H9 (cell line): ENCODE results near the gene DHX35. TPM values are rescaled to one million over a fixed set of nuclear protein-coding genes. Genes with fewer than 3 reads are reported as not detected.

Source experiments
- DNase-seq: peaks from one replicate; pipeline ENCODE4 v3.0.0-alpha.2; 2017
- H2AFZ ChIP-seq: one replicate; pipeline ENCODE4 v1.6.1; 2013; ENCODE audit warnings: mild to moderate bottlenecking, low read length, control low read depth, moderate library complexity
- H2AK5ac ChIP-seq: 2 replicates; pipeline ENCODE4 v1.6.1; 2013; ENCODE audit warnings: low read length, control low read depth, mixed read lengths; ENCODE audit not compliant: insufficient read length
- H2BK120ac ChIP-seq: one replicate; pipeline ENCODE4 v1.6.1; 2013; ENCODE audit warnings: low read depth, mild to moderate bottlenecking, low read length, control low read depth, inconsistent platforms; ENCODE audit not compliant: poor library complexity, severe bottlenecking
- H2BK12ac ChIP-seq: 2 replicates; pipeline ENCODE4 v1.6.1; 2013; ENCODE audit warnings: low read length, control low read depth, mixed read lengths, low read depth; ENCODE audit not compliant: insufficient read length
- H2BK15ac ChIP-seq: 2 replicates; pipeline ENCODE4 v1.6.1; 2013; ENCODE audit warnings: low read depth, low read length, control low read depth
- H2BK20ac ChIP-seq: one replicate; pipeline ENCODE4 v1.6.1; 2013; ENCODE audit warnings: low read depth, mild to moderate bottlenecking, low read length, control low read depth, inconsistent platforms; ENCODE audit not compliant: poor library complexity, severe bottlenecking
- H2BK5ac ChIP-seq: 2 replicates; pipeline ENCODE4 v1.6.1; 2013; ENCODE audit warnings: low read length, control low read depth, mixed read lengths; ENCODE audit not compliant: insufficient read length
- H3K14ac ChIP-seq: 2 replicates; pipeline ENCODE4 v1.6.1; 2013; ENCODE audit warnings: low read length, control low read depth; ENCODE audit not compliant: insufficient read depth
- H3K18ac ChIP-seq: 2 replicates; pipeline ENCODE4 v1.6.1; 2013; ENCODE audit warnings: low read depth, mild to moderate bottlenecking, mixed read lengths, low read length, control low read depth; ENCODE audit not compliant: insufficient read length
- H3K23ac ChIP-seq: 2 replicates; pipeline ENCODE4 v1.6.1; 2013; ENCODE audit warnings: low read length, control low read depth, mixed read lengths, low read depth; ENCODE audit not compliant: insufficient read length
- H3K23me2 ChIP-seq: 2 replicates; pipeline ENCODE4 v1.6.1; 2013; ENCODE audit warnings: low read depth, mild to moderate bottlenecking, mixed read lengths, low read length, control low read depth; ENCODE audit not compliant: insufficient read length, poor library complexity, severe bottlenecking
- H3K27ac ChIP-seq: 2 replicates; pipeline ENCODE4 v1.5.1; 2013; ENCODE audit warnings: low read length, control low read depth, mixed read lengths, low read depth; ENCODE audit not compliant: insufficient read length
- H3K27me3 ChIP-seq: 2 replicates; pipeline ENCODE4 v1.6.1; 2013; ENCODE audit warnings: low read length, control low read depth, inconsistent platforms; ENCODE audit not compliant: insufficient read depth
- H3K4ac ChIP-seq: 2 replicates; pipeline ENCODE4 v1.6.1; 2013; ENCODE audit warnings: low read depth, mild to moderate bottlenecking, control low read depth, inconsistent platforms, low read length, moderate library complexity
- H3K4me1 ChIP-seq: 2 replicates; pipeline ENCODE4 v1.6.1; 2013; ENCODE audit warnings: low read length, control low read depth, inconsistent platforms; ENCODE audit not compliant: insufficient read depth
- H3K4me2 ChIP-seq: 2 replicates; pipeline ENCODE4 v1.6.1; 2013; ENCODE audit warnings: low read length, control low read depth, mixed read lengths; ENCODE audit not compliant: insufficient read length, insufficient read depth
- H3K56ac ChIP-seq: 2 replicates; pipeline ENCODE4 v1.6.1; 2013; ENCODE audit warnings: low read depth, mild to moderate bottlenecking, mixed read lengths, low read length, control low read depth; ENCODE audit not compliant: insufficient read length
- H3K79me1 ChIP-seq: 2 replicates; pipeline ENCODE4 v1.6.1; 2013; ENCODE audit warnings: low read depth, mild to moderate bottlenecking, moderate library complexity, low read length, control low read depth, inconsistent platforms; ENCODE audit not compliant: insufficient read depth, poor library complexity, severe bottlenecking
- H3K79me2 ChIP-seq: 2 replicates; pipeline ENCODE4 v1.6.1; 2013; ENCODE audit warnings: low read length, control low read depth, inconsistent platforms; ENCODE audit not compliant: insufficient read depth
- H3K9ac ChIP-seq: 2 replicates; pipeline ENCODE4 v1.6.1; 2013; ENCODE audit warnings: low read length, control low read depth, mixed read lengths; ENCODE audit not compliant: insufficient read length; ENCODE audit errors: extremely low read depth
- H3K9me3 ChIP-seq: one replicate; pipeline ENCODE4 v1.6.1; 2013; ENCODE audit warnings: low read depth, low read length, inconsistent platforms; ENCODE audit not compliant: control insufficient read depth
- H3T11ph ChIP-seq: one replicate; pipeline ENCODE4 v1.6.1; 2013; ENCODE audit warnings: mild to moderate bottlenecking, low read length, control low read depth, inconsistent platforms
- H4K20me1 ChIP-seq: one replicate; pipeline ENCODE4 v1.6.1; 2013; ENCODE audit not compliant: control insufficient read depth, insufficient read length, insufficient read depth
- H4K5ac ChIP-seq: 2 replicates; pipeline ENCODE4 v1.6.1; 2013; ENCODE audit warnings: low read depth, mild to moderate bottlenecking, mixed read lengths, low read length, control low read depth; ENCODE audit not compliant: insufficient read length
- H4K8ac ChIP-seq: replicated peaks from 2 replicates; pipeline ENCODE4 v1.6.1; 2013; ENCODE audit warnings: low read length, control low read depth, mixed read lengths, low read depth; ENCODE audit not compliant: insufficient read length
- H4K91ac ChIP-seq: 2 replicates; pipeline ENCODE4 v1.6.1; 2013; ENCODE audit warnings: low read depth, mild to moderate bottlenecking, moderate library complexity, mixed read lengths, low read length, control low read depth; ENCODE audit not compliant: insufficient read length
- H3K27ac Mint-ChIP-seq, 3 experiments: 2 replicates in 2 of 3; 3 replicates in 1 of 3; pipeline ENCODE4 v1.8.0; 2020 to 2021; ENCODE audit warnings: mixed read lengths in 3 of 3, mild to moderate bottlenecking in 1 of 3, moderate library complexity in 1 of 3
- H3K27me3 Mint-ChIP-seq: 2 replicates; pipeline ENCODE4 v1.8.0; 2021; ENCODE audit warnings: low read depth, mild to moderate bottlenecking, moderate library complexity, mixed read lengths
- H3K36me3 Mint-ChIP-seq, 3 experiments: 2 replicates in 2 of 3; 3 replicates in 1 of 3; pipeline ENCODE4 v1.8.0; 2020 to 2021; ENCODE audit warnings: low read depth in 3 of 3, mixed read lengths in 3 of 3; ENCODE audit not compliant: insufficient read depth in 1 of 3
- H3K4me1 Mint-ChIP-seq, 2 experiments: 2 replicates each; pipeline ENCODE4 v1.8.0; 2020; ENCODE audit warnings: mixed read lengths in 2 of 2
- H3K4me3 Mint-ChIP-seq, 2 experiments: 2 replicates in 1 of 2; 3 replicates in 1 of 2; pipeline ENCODE4 v1.8.0; 2020 to 2021; ENCODE audit warnings: mild to moderate bottlenecking in 2 of 2, mixed read lengths in 2 of 2, moderate library complexity in 1 of 2
- H3K9me3 Mint-ChIP-seq, 2 experiments: 2 replicates in 1 of 2; 3 replicates in 1 of 2; pipeline ENCODE4 v1.8.0; 2020; ENCODE audit warnings: mild to moderate bottlenecking in 2 of 2, mixed read lengths in 2 of 2, moderate library complexity in 1 of 2
- WGBS: extraction: QIAGEN DNeasy Blood & Tissue Kit; methylation state at CpG from one replicate; pipeline ENCODE4 v1.1.7; 2013; ENCODE audit warnings: missing lambda C conversion rate, low lambda C conversion rate, mixed read lengths; ENCODE audit not compliant: insufficient read length; ENCODE audit errors: extremely low coverage; 5-methylcytosine and 5-hydroxymethylcytosine counted together
- total RNA-seq: library from RNA; stranded (reverse); gene quantifications from 2 replicates; pipeline ENCODE4 v1.2.1, GENCODE V29; 2021
- TF ChIP-seq, protein P1 (sequence below): fragments of 200-600 bp; sonication (generic); conservative IDR thresholded peaks from 3 replicates; pipeline ENCODE4 v1.8.0; 2021; ENCODE audit warnings: antibody characterized with exemption, mild to moderate bottlenecking

Gene DHX35
- total RNA-seq, 1 experiment from 2014 or later = 14.4 TPM

DNA sequence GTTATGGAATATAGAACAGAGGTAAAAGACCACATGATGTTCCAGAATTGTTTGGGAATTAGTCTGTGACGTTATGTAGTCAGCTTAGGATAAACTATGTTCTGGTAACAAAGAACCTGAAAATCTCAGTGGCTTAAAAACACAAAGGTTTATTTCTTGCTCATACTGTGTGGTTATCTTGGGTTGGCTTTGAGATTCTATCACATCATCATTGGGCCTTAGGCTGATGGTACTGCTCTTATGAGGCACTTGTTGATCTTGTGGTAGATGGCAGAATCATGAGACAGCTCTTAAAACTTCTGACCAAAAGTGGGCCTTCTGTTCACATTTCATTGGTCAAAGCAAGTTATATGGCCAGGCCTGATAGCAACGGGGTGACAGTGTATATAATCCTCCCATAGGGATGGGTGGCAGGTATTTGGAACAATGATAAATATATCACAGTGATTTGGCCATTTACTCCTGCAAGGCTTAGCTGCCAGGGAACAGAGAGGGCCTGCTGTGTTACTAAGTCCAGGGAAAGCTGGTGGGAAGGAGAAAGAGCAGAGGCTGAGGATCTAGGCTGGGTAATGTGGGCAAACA, 13.5 kb downstream of the DHX35 start:
- Histone ChIP-seq H4K8ac (no peak overlapping the region), H3K23me2 (no peaks in the 10 kb centered on the region), H2AK5ac (no peak overlapping the region), H3K27me3 (no peaks in the 10 kb centered on the region), H3K4ac (no peak overlapping the region), H2BK120ac (no peak overlapping the region), H3K23ac (no peak overlapping the region), H2BK5ac (no peak overlapping the region), H3K14ac (no peak overlapping the region), H3T11ph (no peak overlapping the region), H4K20me1 (no peaks in the 10 kb centered on the region), H2AFZ (no peak overlapping the region), H3K27ac (no peak overlapping the region), H3K18ac (no peak overlapping the region), H4K5ac (no peak overlapping the region), H3K79me1 (no peaks in the 10 kb centered on the region), H3K4me1 (no peaks in the 10 kb centered on the region), H3K9ac (no peak overlapping the region), H2BK12ac (no peak overlapping the region), H3K56ac (no peak overlapping the region), H3K79me2 (no peaks in the 10 kb centered on the region; the same call in 1 of the 2 replicates), H3K9me3 (no peaks in the 10 kb centered on the region), H4K91ac (no peak overlapping the region), H3K4me2 (no peak overlapping the region), H2BK20ac (no peak overlapping the region), H2BK15ac (no peak overlapping the region)
- Mint-ChIP-seq H3K27ac (no peak overlapping the region), H3K36me3 (peaks cover 3 to 18% (median 8%) of the 10 kb centered on the region in 3 experiments; a peak in 5 of 7 replicates), H3K4me3 (no peak overlapping the region), H3K9me3 (no peaks in the 10 kb centered on the region), H3K27me3 (no peaks in the 10 kb centered on the region), H3K4me1 (no peaks in the 10 kb centered on the region)
- TF ChIP-seq, protein P1, sequence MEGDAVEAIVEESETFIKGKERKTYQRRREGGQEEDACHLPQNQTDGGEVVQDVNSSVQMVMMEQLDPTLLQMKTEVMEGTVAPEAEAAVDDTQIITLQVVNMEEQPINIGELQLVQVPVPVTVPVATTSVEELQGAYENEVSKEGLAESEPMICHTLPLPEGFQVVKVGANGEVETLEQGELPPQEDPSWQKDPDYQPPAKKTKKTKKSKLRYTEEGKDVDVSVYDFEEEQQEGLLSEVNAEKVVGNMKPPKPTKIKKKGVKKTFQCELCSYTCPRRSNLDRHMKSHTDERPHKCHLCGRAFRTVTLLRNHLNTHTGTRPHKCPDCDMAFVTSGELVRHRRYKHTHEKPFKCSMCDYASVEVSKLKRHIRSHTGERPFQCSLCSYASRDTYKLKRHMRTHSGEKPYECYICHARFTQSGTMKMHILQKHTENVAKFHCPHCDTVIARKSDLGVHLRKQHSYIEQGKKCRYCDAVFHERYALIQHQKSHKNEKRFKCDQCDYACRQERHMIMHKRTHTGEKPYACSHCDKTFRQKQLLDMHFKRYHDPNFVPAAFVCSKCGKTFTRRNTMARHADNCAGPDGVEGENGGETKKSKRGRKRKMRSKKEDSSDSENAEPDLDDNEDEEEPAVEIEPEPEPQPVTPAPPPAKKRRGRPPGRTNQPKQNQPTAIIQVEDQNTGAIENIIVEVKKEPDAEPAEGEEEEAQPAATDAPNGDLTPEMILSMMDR = no peak
- DNase-seq = no peak
- WGBS = no CpG with 5 or more reads among the region's 2 CpGs
